Progenitor cell of endocrine pancreas (in vitro differentiated cells): ENCODE results near the gene ASIC2. TPM values are rescaled to one million over a fixed set of nuclear protein-coding genes. Genes with fewer than 3 reads are reported as not detected.

Experiments used
- DNase-seq: peaks from one replicate; pipeline ENCODE4 v3.0.0; 2021; ENCODE audit warnings: low spot score; ENCODE audit not compliant: unreplicated experiment
- H3K27ac Mint-ChIP-seq: 2 replicates; pipeline ENCODE4 v1.8.0; 2021; ENCODE audit warnings: mild to moderate bottlenecking, moderate library complexity, mixed read lengths
- H3K27me3 Mint-ChIP-seq: 2 replicates; pipeline ENCODE4 v1.8.0; 2021; ENCODE audit warnings: mixed read lengths
- H3K36me3 Mint-ChIP-seq: 2 replicates; pipeline ENCODE4 v1.8.0; 2022; ENCODE audit warnings: mixed read lengths; ENCODE audit not compliant: insufficient read depth
- H3K4me1 Mint-ChIP-seq: 2 replicates; pipeline ENCODE4 v1.8.0; 2021; ENCODE audit warnings: low read depth, mixed read lengths
- H3K4me3 Mint-ChIP-seq: 2 replicates; pipeline ENCODE4 v1.8.0; 2021; ENCODE audit warnings: low read depth, mild to moderate bottlenecking, moderate library complexity, mixed read lengths
- H3K9me3 Mint-ChIP-seq: 2 replicates; pipeline ENCODE4 v1.8.0; 2021; ENCODE audit warnings: low read depth, mixed read lengths
- total RNA-seq: library from RNA; stranded (reverse); gene quantifications from 2 replicates; pipeline ENCODE4 v1.2.1, GENCODE V29; 2021
- TF ChIP-seq, protein P1 (sequence below): fragments of 200-600 bp; sonication (generic); IDR thresholded peaks from one replicate; pipeline ENCODE4 v1.5.0; 2021; ENCODE audit warnings: antibody characterized with exemption, mild to moderate bottlenecking; ENCODE audit not compliant: unreplicated experiment

Gene ASIC2
- total RNA-seq, 1 donor from 2014 or later: 0.29 TPM

DNA sequence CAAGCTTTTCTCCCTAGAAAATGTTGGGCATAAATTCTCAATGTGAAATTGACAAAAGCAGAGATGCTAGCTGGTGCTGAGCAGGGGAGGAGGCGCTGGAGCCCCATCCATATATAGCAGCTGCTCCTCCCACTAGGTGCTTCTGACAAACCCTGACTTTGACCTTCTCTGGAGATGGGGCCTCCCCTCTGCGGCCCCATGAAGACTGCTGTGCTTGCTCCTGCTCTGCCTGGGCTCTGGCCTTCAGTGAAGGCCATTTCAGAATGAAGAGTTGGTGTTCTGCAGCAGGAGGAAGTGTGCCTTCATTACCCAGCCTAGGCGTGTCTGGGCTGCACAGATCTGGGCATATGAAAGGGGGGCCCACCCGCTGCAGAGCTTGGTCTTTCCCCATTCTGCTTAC, 29.7 kb downstream of the ASIC2 start:
- H3K9me3 Mint-ChIP-seq: no peaks in the 10 kb centered on the region
- no peak for DNase-seq
- no peak overlapping the region for H3K27ac Mint-ChIP-seq
- H3K4me3 Mint-ChIP-seq: no peak overlapping the region
- TF ChIP-seq, protein P1, sequence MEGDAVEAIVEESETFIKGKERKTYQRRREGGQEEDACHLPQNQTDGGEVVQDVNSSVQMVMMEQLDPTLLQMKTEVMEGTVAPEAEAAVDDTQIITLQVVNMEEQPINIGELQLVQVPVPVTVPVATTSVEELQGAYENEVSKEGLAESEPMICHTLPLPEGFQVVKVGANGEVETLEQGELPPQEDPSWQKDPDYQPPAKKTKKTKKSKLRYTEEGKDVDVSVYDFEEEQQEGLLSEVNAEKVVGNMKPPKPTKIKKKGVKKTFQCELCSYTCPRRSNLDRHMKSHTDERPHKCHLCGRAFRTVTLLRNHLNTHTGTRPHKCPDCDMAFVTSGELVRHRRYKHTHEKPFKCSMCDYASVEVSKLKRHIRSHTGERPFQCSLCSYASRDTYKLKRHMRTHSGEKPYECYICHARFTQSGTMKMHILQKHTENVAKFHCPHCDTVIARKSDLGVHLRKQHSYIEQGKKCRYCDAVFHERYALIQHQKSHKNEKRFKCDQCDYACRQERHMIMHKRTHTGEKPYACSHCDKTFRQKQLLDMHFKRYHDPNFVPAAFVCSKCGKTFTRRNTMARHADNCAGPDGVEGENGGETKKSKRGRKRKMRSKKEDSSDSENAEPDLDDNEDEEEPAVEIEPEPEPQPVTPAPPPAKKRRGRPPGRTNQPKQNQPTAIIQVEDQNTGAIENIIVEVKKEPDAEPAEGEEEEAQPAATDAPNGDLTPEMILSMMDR: no peak
- no peaks in the 10 kb centered on the region for H3K4me1 Mint-ChIP-seq
- peaks cover 26% of the 10 kb centered on the region for H3K27me3 Mint-ChIP-seq
- no peaks in the 10 kb centered on the region for H3K36me3 Mint-ChIP-seq

DNA sequence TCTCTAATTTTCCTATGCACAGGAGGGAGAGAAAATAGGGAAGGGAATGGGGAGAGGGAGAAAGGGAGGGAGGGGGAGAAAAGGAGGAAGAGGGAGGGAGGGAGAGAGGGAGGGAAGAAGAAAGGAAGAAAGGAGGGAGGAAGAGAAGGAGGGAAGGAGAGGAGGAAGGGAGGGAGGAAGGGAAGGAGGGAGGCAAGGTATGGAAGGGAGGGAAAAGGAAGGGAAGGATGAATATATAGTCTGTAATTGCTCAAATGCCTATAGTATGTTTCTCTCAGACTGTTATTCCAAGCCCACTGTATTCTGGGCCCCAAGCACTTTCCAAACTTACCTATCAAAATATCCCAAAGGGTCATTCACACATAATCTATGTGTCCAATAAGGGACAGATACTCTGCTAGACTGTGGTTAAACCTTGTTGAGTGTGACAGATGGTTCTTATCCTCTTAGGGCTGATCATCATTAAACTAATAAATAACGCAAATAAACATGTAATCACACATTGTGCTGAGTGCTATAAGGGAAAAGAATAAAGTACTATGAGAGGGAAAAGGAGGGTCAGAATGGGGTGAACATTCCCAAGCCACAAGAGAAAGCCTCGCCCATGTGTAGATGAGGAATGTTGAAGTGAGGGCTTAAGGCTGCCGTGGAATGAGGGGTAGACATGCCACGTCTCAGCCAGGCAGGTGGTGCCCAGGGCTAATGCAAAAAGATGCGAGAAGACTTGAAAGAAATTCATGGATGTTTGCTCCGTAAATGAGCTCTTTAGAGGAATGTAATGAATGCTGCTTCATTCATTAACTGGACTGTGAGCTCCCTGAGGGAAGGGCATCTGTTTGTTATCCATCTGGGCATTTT, 30.6 kb downstream of the ASIC2 start:
- H3K27ac Mint-ChIP-seq: no peak overlapping the region

DNA sequence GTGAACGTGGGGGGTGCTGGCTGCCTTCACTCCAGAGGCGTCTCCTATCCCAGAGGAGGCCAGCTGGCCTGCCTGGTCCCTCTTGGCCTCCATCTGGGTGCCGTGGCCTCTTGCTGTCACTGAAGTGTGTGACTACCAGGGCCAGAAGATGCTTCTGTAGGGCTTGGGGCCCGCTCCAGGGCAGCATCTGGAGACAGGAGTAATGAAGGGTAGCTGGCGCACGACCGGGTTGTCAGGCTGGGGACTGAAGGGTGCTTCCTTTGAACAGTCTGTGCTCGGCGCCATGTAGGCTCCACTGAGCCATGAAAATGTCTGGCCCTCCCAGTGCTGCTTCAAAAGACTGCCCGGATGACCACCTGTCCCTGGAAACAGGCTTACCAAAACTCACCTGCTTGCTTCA, 31.3 kb downstream of the ASIC2 start:
- TF ChIP-seq, protein P1: no peak
- no peaks in the 10 kb centered on the region for H3K9me3 Mint-ChIP-seq
- no peaks in the 10 kb centered on the region for H3K36me3 Mint-ChIP-seq
- H3K27ac Mint-ChIP-seq: no peak overlapping the region
- no peak overlapping the region for H3K4me3 Mint-ChIP-seq
- H3K27me3 Mint-ChIP-seq: peaks cover 21% of the 10 kb centered on the region
- DNase-seq: no peak
- no peaks in the 10 kb centered on the region for H3K4me1 Mint-ChIP-seq

More for the DNA sequence above, 30.6 kb downstream of the ASIC2 start:
- Mint-ChIP-seq H3K4me1 (no peaks in the 10 kb centered on the region), H3K9me3 (no peaks in the 10 kb centered on the region), H3K27me3 (peaks cover 23% of the 10 kb centered on the region), H3K4me3 (no peak overlapping the region), H3K36me3 (no peaks in the 10 kb centered on the region)
- TF ChIP-seq, protein P1: no peak
- no peak for DNase-seq

DNA sequence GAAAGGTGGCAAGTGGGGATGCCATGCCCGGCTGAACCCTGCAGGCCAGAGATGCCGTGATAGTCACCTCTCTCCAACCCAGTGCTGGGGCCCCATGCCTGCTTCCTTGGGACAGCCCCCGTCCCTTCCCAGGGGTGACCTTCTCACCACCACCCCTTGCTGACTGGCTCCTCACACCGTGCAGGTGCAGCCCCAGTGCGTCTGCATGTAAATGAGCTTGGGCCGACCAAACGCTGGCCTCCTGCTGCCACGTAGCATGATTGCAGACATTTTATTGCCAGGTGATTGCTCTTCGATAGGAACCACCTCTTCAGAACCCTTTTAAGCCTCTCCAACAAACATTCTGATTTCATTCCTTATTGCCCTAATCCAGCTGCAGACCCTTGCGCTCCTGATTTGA, 32.5 kb downstream of the ASIC2 start:
- H3K4me1 Mint-ChIP-seq: no peaks in the 10 kb centered on the region
- no peaks in the 10 kb centered on the region for H3K9me3 Mint-ChIP-seq
- TF ChIP-seq, protein P1: no peak
- H3K27ac Mint-ChIP-seq: no peak overlapping the region
- no peaks in the 10 kb centered on the region for H3K36me3 Mint-ChIP-seq
- peaks cover 17% of the 10 kb centered on the region for H3K27me3 Mint-ChIP-seq
- DNase-seq: no peak
- H3K4me3 Mint-ChIP-seq: no peak overlapping the region

DNA sequence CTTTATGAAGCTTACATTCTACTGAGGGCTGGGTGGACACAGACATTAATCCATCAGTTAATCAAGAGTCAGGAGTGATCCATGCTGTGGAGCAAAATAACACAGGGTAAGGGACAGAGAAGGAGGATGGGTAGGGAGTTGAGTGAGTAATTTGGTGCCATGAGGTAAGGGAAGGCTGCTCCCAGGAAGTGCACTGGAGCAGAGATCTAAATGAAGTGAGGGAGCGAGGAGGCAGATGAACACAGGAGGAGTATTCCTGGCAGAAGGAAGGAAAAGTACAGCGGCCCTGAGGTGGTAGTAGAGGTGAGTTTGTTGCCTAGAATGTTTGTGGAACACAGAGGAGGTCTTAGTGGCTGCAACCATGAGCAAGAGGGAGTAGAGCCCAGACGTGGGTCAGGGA, 34.8 kb downstream of the ASIC2 start:
- TF ChIP-seq, protein P1: no peak
- Mint-ChIP-seq H3K36me3 (no peaks in the 10 kb centered on the region), H3K4me1 (no peaks in the 10 kb centered on the region), H3K27me3 (peaks cover 24% of the 10 kb centered on the region), H3K9me3 (no peaks in the 10 kb centered on the region), H3K27ac (no peak overlapping the region), H3K4me3 (no peak overlapping the region)
- no peak for DNase-seq
